NCI-H1105 treated with DMSO at 0.1 percent for 48 hours (cell line): ENCODE results near the gene HMGA1.
"Not testable (repeated sequence)": the region's sequence is repeated elsewhere in the genome, so short reads cannot be mapped to it uniquely, and the experiment has no call there.

Source experiments
- DNase-seq: peaks from one replicate; lab custom pipeline; 2025; lab: John Stamatoyannopoulos, UW

Gene HMGA1

GRCh38 chr6:34260576-34261267 is 24.0 kb downstream of the HMGA1 start:
- DNase-seq: no peak

GRCh38 chr6:34263484-34263883 is 26.8 kb downstream of the HMGA1 start:
- not testable (repeated sequence) for DNase-seq

- DNase-seq: no peak
These were observed 31.1 kb downstream of the HMGA1 start for GRCh38 chr6:34267746-34268145.

GRCh38 chr6:34269132-34269531 is 32.5 kb downstream of the HMGA1 start:
- DNase-seq: not testable (repeated sequence)

GRCh38 chr6:34269658-34270341 is 33.1 kb downstream of the HMGA1 start:
- DNase-seq: not testable (repeated sequence)

GRCh38 chr6:34272013-34272926 is 35.6 kb downstream of the HMGA1 start:
- DNase-seq: no peak

DNA sequence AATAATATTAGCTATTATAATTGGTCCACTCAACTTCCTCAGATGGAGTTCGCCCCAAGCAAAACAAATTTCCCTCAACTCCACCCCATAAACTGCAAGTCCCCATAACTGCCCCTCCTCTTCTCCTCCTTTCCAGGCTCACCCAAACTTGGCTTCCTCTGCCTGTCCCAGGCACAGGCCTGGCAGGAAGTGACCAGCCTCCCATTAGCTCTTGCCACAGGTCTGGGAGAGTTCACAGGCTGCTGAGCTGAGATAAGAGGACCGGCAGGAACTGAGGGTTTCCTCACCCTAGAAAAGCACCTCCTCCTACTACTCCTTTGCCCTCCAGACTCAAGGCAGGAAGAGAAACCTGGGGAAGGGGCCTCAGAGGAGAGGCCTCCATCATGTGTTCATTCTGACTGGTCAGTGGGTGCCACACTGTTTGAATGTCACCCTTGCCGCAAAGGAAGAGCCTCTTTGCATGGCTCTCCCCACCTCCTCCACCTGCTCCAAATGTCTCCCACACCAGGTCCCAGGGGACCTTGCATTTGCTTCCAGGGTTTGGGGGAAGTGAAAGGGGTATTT is 36.7 kb downstream of the HMGA1 start:
- no peak for DNase-seq

DNA sequence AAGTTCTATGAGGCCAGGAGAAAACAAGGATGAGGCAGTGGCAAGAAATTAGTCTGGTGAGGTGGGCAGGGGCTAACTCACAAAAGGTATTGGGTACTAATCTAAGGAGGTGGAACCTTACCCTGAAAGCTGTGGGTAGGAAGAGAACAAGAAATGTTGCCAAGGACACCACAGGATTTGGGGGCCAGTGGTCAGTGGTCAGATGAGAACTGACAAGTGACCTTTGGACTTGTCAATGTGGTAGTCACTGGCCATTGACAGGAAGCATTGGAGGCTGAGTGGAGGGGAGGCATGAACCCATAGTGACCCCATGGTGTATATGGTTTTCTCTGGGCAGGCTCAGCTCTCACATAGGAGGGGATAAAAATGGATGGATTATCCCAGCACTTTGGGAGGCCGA is 37.5 kb downstream of the HMGA1 start:
- no peak for DNase-seq

DNA sequence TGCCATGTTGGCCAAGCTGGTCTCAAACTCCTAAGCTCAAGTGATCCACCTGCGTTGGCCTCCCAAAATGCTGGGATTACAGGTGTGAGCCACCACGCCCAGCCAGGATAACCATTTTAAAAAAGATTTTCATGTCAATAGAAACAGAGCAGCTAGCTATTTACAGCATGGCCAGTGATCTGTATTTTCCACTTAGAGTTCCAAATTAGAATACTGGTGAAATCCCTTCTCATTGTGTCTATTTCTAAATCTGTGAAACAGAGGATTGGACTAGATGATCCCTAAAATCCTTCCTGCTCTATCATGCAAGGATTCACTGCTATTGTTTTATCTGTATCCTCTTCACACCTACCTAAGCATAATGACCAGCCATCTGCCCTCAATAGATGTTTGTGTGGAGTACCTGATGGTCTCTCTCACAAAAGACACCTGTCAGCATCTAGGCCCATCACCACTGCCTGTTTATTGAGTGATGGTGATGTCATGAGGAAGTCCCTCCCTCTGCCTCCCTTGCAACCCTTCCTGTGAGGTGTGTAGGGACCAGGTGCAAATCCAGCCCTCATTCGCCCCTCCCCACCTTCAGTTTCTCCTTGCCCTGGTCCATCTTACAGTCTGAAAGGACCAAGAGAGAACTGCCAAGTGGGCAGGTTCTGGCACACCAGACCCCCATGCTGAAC is 38.6 kb downstream of the HMGA1 start:
- no peak for DNase-seq

- no peak for DNase-seq
These were observed 39.5 kb downstream of the HMGA1 start for GRCh38 chr6:34276191-34276590.

DNA sequence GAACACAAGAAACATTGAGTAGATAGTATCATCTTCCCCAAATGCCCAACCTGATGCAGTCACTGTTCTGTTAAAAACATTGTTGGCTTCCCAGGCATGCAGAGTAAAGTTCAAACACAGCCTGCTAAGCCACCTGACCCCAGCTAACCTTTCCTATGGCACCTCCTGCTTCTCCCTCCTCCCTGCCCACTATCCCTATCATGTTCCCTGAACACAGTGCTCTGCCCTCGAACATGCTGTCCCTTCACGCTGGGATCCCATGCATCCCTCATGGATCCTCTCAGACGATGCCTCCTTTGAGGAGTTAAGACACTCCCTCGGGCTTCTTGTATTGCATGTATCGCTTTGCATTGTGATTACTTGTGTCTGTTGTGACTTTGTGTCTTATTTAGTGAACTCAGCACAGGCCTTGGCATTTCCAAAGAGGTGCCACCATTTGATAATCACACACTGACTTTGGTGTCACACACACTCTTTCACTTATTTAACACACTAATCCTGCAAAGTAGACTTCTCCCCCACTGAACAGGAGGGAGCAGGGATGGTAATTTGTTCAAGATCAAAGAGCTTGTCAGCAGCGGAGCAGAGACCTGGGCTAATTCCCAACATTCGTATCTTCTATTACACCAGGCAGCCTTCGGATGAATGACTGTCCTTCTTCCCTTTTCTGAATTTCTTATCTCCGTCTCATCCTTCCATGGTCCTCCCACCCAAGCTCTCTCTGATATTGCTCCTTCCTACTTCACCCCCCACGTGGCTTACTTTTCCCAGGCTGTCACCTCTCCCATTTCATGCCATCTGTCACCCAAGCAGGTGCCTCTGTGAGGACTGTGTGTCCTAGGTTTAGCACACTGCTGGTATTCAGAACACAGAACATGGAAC is 40.4 kb downstream of the HMGA1 start:
- no peak for DNase-seq

GRCh38 chr6:34277763-34278112 is 41.1 kb downstream of the HMGA1 start:
- no peak for DNase-seq

DNA sequence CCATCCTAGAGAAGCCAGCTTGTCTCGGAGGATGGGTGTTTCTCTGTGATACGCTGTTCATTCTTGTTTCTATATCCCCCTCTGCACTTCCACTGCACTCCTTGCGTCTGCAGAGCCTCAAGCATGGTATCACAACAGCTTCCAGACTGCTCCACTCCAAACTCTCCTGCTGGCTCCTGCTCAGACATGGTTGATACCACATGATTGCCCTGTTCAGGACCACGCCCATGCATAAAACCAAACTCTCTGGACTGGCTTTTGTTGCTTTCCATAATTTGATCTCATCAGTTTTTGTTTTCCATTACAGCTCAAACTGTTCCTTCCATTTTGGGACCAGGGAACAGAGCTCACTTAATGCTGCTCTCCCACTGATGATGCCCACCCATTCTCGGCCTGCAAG is 42.2 kb downstream of the HMGA1 start:
- no peak for DNase-seq

GRCh38 chr6:34280216-34280615 is 43.5 kb downstream of the HMGA1 start:
- DNase-seq: no peak

- DNase-seq: no peak
These were observed 45.1 kb downstream of the HMGA1 start for GRCh38 chr6:34281702-34282334.

GRCh38 chr6:34284563-34285447 is 48.1 kb downstream of the HMGA1 start:
- DNase-seq: no peak

DNA sequence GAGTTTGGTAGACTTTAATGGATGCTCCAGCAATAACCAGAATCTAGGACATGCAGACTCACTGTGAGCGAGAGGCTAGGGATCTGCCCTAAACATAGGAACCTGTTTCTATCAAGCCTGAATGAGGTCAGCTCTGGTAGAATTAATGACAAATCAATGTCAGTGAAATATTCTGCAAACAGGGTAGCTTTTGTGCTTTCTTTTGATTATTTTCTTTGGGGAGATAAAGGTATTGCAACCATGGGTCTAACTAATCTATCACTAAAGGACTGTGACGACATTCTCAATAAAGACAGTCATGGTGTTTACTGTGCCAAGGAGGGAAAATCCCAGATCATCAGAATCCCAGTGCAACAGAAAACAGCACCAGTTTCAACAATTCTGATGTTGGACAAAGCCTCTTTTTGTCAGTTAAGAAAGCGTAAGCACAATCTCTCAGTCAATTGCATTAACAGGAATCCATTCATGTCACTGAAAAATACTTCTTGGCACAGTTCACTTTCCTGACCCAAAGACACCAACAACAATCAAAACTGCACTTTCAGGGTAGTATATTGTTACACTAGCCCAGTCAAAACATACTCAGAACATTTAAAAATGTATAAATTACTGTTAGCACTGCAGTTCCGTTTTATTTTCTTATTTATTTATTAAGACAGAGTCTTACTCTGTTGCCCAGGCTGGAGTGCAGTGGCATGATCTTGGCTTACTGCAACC is 48.9 kb downstream of the HMGA1 start:
- no peak for DNase-seq

GRCh38 chr6:34288581-34288980 is 51.9 kb downstream of the HMGA1 start:
- no peak for DNase-seq

GRCh38 chr6:34289137-34289536 is 52.5 kb downstream of the HMGA1 start:
- no peak for DNase-seq
